Stimulated activated CD4-positive, alpha-beta T cell treated with anti-CD3 and anti-CD28 coated beads, TNF-alpha, amount 100 ng/mL, for 1 hour (primary cell): Measurements from ENCODE around the gene SFXN2.
"Not testable (repeated sequence)": the region's sequence is repeated elsewhere in the genome, so short reads cannot be mapped to it uniquely, and the experiment has no call there.

Experiments used
- DNase-seq, 3 donors: peaks; one replicate each; pipeline ENCODE4 v3.0.0-alpha.2; 2020; ENCODE audit warnings: low read depth in 3 of 3, low spot score in 1 of 3

Gene SFXN2

GRCh38 chr10:102752934-102753664 lies 38.7 kb downstream of the SFXN2 start:
- DNase-seq: no peak

- DNase-seq: no peak
These were observed 39.3 kb downstream of the SFXN2 start for GRCh38 chr10:102753718-102754117.

GRCh38 chr10:102757323-102757722 lies 42.9 kb downstream of the SFXN2 start:
- no peak for DNase-seq

- DNase-seq: no peak
These were observed 44.0 kb downstream of the SFXN2 start for GRCh38 chr10:102758240-102758932.

- DNase-seq: not testable (repeated sequence)
These were observed 44.5 kb downstream of the SFXN2 start for GRCh38 chr10:102758933-102759262.

- DNase-seq: no peak
These were observed 45.2 kb downstream of the SFXN2 start for GRCh38 chr10:102759497-102760210.

- no peak for DNase-seq
These were observed 47.5 kb downstream of the SFXN2 start for GRCh38 chr10:102761981-102762380.

- DNase-seq: no peak
These were observed 48.1 kb downstream of the SFXN2 start for GRCh38 chr10:102762401-102763015.

GRCh38 chr10:102763037-102763607 lies 48.7 kb downstream of the SFXN2 start:
- no peak for DNase-seq

- DNase-seq: no peak
These were observed 50.2 kb downstream of the SFXN2 start for GRCh38 chr10:102764470-102765161.

- no peak for DNase-seq
These were observed 50.9 kb downstream of the SFXN2 start for GRCh38 chr10:102765336-102765735.

GRCh38 chr10:102767428-102768160 lies 53.2 kb downstream of the SFXN2 start:
- no peak for DNase-seq

- DNase-seq: no peak
These were observed 55.1 kb downstream of the SFXN2 start for GRCh38 chr10:102769375-102770107.

GRCh38 chr10:102770108-102770482 lies 55.7 kb downstream of the SFXN2 start:
- no peak for DNase-seq

GRCh38 chr10:102770792-102771191 lies 56.4 kb downstream of the SFXN2 start:
- DNase-seq: no peak

GRCh38 chr10:102773320-102773719 lies 58.9 kb downstream of the SFXN2 start:
- DNase-seq: no peak

- no peak for DNase-seq
These were observed 59.5 kb downstream of the SFXN2 start for GRCh38 chr10:102773986-102774385.

GRCh38 chr10:102775201-102775934 lies 60.9 kb downstream of the SFXN2 start:
- DNase-seq: no peak
